Measurements from ENCODE around the gene ARHGAP18.

The ARHGAP18 gene

DNA sequence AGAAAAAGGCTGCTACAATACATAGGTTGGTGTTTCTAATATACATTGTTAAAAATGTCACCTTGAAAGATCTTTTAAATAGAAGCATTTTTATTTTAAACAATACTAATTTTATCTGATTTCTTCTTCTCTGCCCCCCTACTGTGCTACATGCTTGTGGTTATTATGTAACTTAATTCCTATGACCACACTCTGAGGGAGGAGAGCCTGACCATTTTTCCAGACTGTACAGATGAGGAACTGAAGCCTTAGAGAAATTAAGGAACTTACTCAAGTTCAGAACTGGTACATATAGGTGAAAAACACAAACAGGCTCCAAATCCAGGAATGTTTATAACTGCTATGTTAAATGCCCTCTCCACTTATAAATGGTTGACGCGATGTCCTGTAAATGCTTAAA lies 43.4 kb upstream of the ARHGAP18 start:
- H3K36me3 ChIP-seq (ENCODE audit: low read length) = no peaks in the 10 kb centered on the region
- TF ChIP-seq, protein P1, sequence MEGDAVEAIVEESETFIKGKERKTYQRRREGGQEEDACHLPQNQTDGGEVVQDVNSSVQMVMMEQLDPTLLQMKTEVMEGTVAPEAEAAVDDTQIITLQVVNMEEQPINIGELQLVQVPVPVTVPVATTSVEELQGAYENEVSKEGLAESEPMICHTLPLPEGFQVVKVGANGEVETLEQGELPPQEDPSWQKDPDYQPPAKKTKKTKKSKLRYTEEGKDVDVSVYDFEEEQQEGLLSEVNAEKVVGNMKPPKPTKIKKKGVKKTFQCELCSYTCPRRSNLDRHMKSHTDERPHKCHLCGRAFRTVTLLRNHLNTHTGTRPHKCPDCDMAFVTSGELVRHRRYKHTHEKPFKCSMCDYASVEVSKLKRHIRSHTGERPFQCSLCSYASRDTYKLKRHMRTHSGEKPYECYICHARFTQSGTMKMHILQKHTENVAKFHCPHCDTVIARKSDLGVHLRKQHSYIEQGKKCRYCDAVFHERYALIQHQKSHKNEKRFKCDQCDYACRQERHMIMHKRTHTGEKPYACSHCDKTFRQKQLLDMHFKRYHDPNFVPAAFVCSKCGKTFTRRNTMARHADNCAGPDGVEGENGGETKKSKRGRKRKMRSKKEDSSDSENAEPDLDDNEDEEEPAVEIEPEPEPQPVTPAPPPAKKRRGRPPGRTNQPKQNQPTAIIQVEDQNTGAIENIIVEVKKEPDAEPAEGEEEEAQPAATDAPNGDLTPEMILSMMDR (IDR thresholded peaks at IDR 0.05; ENCODE audit: insufficient read depth, low read length, poor library complexity, severe bottlenecking) = no peak
- TF ChIP-seq EZH2phosphoT487 (conservative IDR thresholded peaks at IDR 0.05; ENCODE audit: low read length) = no peak
- H3K9ac ChIP-seq (ENCODE audit: low read length) = no peak overlapping the region
- H3K9me3 ChIP-seq (ENCODE audit: insufficient read depth, low read length) = no peaks in the 10 kb centered on the region
- no peak overlapping the region for H3K4me3 ChIP-seq (ENCODE audit: insufficient read depth, low read length, poor library complexity, severe bottlenecking)
- no peaks in the 10 kb centered on the region for H3F3A ChIP-seq (ENCODE audit: insufficient read depth)
- H3K79me2 ChIP-seq (ENCODE audit: insufficient read depth, low read length) = no peaks in the 10 kb centered on the region
- H3K27ac ChIP-seq (ENCODE audit: low read depth, low read length) = no peak overlapping the region
- H4K20me1 ChIP-seq (ENCODE audit: low read depth, low read length) = no peaks in the 10 kb centered on the region; the same call in 1 of the 2 replicates
- no peak overlapping the region for H3K4me2 ChIP-seq (ENCODE audit: low read depth, low read length, poor library complexity, severe bottlenecking)
- H3K27me3 ChIP-seq (ENCODE audit: low read length) = no peaks in the 10 kb centered on the region
- no peak overlapping the region for H2AFZ ChIP-seq (ENCODE audit: low read depth, low read length, severe bottlenecking)
- H3K9me2 ChIP-seq (replicated peaks; ENCODE audit: insufficient read depth, low read length) = no peaks in the 10 kb centered on the region

- Histone ChIP-seq H3K27me3 (ENCODE audit: low read length) (no peaks in the 10 kb centered on the region), H3K27ac (ENCODE audit: low read depth, low read length) (no peak overlapping the region), H3K9me2 (replicated peaks; ENCODE audit: insufficient read depth, low read length) (no peaks in the 10 kb centered on the region), H3K4me3 (ENCODE audit: insufficient read depth, low read length, poor library complexity, severe bottlenecking) (no peak overlapping the region), H3K9ac (ENCODE audit: low read length) (no peak overlapping the region), H3K79me2 (ENCODE audit: insufficient read depth, low read length) (no peaks in the 10 kb centered on the region), H3F3A (ENCODE audit: insufficient read depth) (no peaks in the 10 kb centered on the region), H4K20me1 (ENCODE audit: low read depth, low read length) (no peaks in the 10 kb centered on the region; the same call in 1 of the 2 replicates), H2AFZ (ENCODE audit: low read depth, low read length, severe bottlenecking) (no peak overlapping the region), H3K4me2 (ENCODE audit: low read depth, low read length, poor library complexity, severe bottlenecking) (no peak overlapping the region), H3K36me3 (ENCODE audit: low read length) (no peaks in the 10 kb centered on the region), H3K9me3 (ENCODE audit: insufficient read depth, low read length) (no peaks in the 10 kb centered on the region)
- TF ChIP-seq, protein P1 (IDR thresholded peaks at IDR 0.05; ENCODE audit: insufficient read depth, low read length, poor library complexity, severe bottlenecking) = no peak
- no peak for TF ChIP-seq EZH2phosphoT487 (conservative IDR thresholded peaks at IDR 0.05; ENCODE audit: low read length)
Observed at GRCh38 chr6:129751384-129751783, 41.4 kb upstream of the ARHGAP18 start.

DNA sequence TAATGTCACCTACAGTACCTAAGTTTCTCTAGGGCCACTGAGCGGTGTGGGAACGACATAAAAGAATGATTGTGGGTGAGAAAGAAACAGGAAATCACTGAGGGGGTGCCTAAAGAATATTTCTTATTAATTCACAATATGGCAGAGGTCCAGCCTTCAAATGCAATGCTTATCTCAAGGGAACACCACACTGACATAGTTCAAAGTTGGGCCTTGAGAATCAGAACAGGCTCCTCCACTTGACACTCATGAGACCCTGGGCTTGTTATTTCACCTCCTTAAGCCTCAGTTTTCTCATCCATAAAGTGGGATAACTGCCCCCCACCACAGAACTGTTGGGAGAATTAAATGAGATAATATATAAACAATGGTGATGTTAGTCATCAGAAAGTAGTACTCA lies 40.4 kb upstream of the ARHGAP18 start:
- Histone ChIP-seq H2AFZ (ENCODE audit: low read depth, low read length, severe bottlenecking) (no peak overlapping the region), H3K9me3 (ENCODE audit: insufficient read depth, low read length) (no peaks in the 10 kb centered on the region), H3K9me2 (replicated peaks; ENCODE audit: insufficient read depth, low read length) (no peaks in the 10 kb centered on the region), H3K4me3 (ENCODE audit: insufficient read depth, low read length, poor library complexity, severe bottlenecking) (no peak overlapping the region), H3K36me3 (ENCODE audit: low read length) (no peaks in the 10 kb centered on the region), H3K4me2 (ENCODE audit: low read depth, low read length, poor library complexity, severe bottlenecking) (no peak overlapping the region), H3K27me3 (ENCODE audit: low read length) (no peaks in the 10 kb centered on the region), H3K9ac (ENCODE audit: low read length) (no peak overlapping the region), H4K20me1 (ENCODE audit: low read depth, low read length) (no peaks in the 10 kb centered on the region), H3K79me2 (ENCODE audit: insufficient read depth, low read length) (no peaks in the 10 kb centered on the region), H3F3A (ENCODE audit: insufficient read depth) (no peaks in the 10 kb centered on the region), H3K27ac (ENCODE audit: low read depth, low read length) (no peak overlapping the region)
- TF ChIP-seq, protein P1 (IDR thresholded peaks at IDR 0.05; ENCODE audit: insufficient read depth, low read length, poor library complexity, severe bottlenecking) = no peak
- TF ChIP-seq EZH2phosphoT487 (conservative IDR thresholded peaks at IDR 0.05; ENCODE audit: low read length) = no peak

All from SU-DHL-6 (cell line).